GM10248 (cell line): Measurements from ENCODE around the gene CHID1.

ENCODE experiments used
- CTCF ChIA-PET: fragments of 300-600 bp; sonication (Branson Sonifier 250); formaldehyde crosslinking; extraction: SDS; loops from one replicate; lab custom pipeline; 2021; ENCODE audit warnings: antibody characterized with exemption; lab: Yijun Ruan, JAX
- POLR2A ChIA-PET: fragments of 350-650 bp; sonication (Branson Sonifier 250); formaldehyde crosslinking; extraction: SDS; loops from one replicate; lab custom pipeline; 2020; ENCODE audit warnings: antibody characterized with exemption; lab: Yijun Ruan, JAX
- DNase-seq: peaks from one replicate; pipeline ENCODE4 v3.0.0; 2012; ENCODE audit errors: extremely low spot score
- TF ChIP-seq, protein P1 (sequence below): IDR thresholded peaks from 2 replicates; pipeline ENCODE4 v1.5.1; 2012; ENCODE audit warnings: mild to moderate bottlenecking, low read depth; ENCODE audit errors: extremely low read depth, missing control alignments, control extremely low read depth

Gene CHID1

DNA sequence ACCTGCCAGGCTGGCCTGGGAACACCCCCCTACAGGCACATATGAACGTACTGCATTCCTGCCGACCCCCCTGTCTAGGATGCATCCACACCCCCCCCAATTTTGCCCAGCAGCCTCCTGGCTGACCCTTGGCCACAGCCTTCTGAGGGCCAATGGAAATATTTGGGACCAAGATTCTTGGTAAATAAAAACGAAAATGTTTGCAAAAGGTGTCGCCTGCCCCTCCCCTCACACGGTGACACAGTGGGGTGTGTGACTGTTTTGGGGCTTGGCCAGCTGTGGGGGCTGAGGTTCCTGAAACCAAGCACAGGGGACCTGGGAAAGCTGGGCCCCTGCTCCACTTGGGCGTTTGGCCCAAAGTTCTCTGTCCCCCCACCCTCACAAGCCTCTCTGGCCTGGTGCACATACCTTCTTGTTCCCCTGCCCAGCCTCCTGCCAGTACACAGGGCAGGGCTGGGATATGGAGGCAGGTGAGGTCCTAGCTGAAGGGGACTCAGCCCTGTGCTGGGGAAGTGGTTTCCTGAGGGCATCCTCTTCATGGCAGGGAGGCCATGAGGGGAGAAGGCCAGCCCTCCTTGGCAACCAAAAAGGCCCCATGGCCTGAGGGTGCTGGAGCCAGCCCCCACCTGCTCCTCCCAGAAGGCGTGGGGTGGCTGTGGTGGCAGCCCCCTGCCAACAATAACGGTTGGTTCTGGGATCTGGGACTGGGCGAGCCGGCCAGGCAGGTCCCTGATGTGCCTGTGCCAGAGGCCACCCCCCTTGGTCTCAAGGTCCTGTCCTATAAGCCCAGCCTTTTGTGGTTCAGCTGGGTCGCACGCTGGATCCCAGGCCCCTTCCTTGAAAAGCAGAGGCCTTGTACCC is 85.0 kb downstream of the CHID1 start:
- ChIA-PET CTCF (interaction anchor here (1.9 kb wide), 1 partner anchor 16 kb away, joined by 4 read pairs; no protein-coding TSS in a partner anchor), POLR2A (no interaction called here)
- TF ChIP-seq, protein P1, sequence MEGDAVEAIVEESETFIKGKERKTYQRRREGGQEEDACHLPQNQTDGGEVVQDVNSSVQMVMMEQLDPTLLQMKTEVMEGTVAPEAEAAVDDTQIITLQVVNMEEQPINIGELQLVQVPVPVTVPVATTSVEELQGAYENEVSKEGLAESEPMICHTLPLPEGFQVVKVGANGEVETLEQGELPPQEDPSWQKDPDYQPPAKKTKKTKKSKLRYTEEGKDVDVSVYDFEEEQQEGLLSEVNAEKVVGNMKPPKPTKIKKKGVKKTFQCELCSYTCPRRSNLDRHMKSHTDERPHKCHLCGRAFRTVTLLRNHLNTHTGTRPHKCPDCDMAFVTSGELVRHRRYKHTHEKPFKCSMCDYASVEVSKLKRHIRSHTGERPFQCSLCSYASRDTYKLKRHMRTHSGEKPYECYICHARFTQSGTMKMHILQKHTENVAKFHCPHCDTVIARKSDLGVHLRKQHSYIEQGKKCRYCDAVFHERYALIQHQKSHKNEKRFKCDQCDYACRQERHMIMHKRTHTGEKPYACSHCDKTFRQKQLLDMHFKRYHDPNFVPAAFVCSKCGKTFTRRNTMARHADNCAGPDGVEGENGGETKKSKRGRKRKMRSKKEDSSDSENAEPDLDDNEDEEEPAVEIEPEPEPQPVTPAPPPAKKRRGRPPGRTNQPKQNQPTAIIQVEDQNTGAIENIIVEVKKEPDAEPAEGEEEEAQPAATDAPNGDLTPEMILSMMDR = no peak

DNA sequence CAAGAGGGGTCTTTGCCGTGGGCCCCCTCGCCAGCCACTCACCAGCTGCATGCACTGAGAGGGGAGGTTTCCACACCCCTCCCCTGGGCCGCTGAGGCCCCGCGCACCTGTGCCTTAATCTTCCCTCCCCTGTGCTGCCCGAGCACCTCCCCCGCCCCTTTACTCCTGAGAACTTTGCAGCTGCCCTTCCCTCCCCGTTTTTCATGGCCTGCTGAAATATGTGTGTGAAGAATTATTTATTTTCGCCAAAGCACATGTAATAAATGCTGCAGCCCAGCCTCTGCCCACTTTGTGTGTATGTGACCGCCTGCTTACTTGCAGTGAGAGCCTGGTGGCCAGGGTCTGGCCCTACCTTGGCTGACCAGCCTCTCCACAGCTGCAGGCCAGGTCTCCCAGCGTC is 85.7 kb downstream of the CHID1 start:
- CTCF ChIA-PET = interaction anchor here (1.9 kb wide), 1 partner anchor 16 kb away, joined by 4 read pairs; no protein-coding TSS in a partner anchor
- TF ChIP-seq, protein P1 = no peak
- no peak for DNase-seq
- POLR2A ChIA-PET = no interaction called here

More for the DNA sequence above, 85.0 kb downstream of the CHID1 start:
- no peak for DNase-seq

DNA sequence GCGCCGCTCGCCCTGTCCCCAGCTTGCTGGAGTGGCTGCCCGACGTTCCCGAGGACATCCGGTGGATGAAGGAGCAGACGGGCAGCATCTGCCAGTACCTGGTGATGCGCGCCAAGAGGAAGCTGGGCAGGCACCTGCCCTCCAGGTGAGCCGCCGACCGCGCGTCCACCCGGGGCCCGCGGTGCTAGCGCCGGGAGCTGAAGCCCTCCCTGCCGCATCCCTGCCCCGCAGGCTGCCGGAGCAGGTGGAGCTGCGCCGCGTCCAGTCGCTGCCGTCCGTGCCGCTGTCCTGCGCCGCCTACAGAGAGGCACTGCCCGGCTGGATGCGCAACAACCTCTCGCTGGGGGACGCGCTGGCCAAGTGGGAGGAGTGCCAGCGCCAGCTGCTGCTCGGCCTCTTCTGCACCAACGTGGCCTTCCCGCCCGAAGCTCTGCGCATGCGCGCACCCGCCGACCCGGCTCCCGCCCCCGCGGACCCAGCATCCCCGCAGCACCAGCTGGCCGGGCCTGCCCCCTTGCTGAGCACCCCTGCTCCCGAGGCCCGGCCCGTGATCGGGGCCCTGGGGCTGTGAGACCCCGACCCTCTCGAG is 86.2 kb downstream of the CHID1 start:
- no peak for DNase-seq
- ChIA-PET POLR2A (no interaction called here), CTCF (interaction anchor here (1.9 kb wide), 1 partner anchor 17 kb away, joined by 4 read pairs; no protein-coding TSS in a partner anchor)

DNA sequence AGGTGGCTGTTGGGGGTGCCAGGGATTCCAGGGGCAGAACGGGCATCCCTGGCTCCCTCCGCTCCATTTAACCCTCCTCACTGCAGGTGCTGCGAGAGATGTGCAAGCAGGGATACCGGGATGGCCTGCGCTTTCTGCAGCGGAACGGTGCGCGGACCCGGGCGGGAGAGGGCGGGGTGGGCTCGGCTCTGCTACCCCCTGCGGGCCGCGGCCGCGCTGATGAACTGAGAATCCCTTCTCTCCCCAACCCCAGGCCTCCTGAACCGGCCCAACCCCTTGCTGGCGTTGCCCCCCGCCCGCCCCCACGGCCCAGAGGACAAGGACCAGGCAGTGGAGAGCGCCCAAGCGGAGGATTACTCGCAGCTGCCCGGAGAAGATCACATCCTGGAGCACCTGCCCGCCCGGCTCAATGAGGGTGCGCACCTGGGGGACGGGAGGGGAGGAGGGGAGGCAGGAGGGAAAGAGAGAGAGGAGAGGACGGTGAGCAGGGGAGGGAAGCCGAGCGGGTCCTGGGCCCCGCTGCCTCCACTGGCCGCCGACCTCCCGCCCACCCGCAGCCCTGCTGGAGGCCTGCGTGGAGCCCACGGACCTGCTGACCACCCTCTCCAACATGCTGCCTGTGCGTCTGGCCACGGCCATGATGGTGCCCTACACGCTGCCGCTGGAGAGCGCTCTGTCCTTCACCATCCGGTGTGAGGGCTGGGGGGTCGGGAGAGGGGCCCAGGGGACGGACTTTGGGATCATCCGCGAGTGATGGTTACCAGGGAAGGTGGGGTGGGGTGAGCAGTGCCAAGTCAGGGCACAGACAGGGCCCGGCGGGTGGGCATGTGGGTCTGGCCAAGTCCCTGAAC is 86.9 kb downstream of the CHID1 start:
- ChIA-PET POLR2A (no interaction called here), CTCF (interaction anchor here (1.1 to 1.2 kb wide), 2 partner anchors 11 to 25 kb away, joined by 3 read pairs; no protein-coding TSS in a partner anchor)
- TF ChIP-seq, protein P1 = no peak
- DNase-seq = no peak

More for the DNA sequence above, 86.2 kb downstream of the CHID1 start:
- TF ChIP-seq, protein P1 = no peak

DNA sequence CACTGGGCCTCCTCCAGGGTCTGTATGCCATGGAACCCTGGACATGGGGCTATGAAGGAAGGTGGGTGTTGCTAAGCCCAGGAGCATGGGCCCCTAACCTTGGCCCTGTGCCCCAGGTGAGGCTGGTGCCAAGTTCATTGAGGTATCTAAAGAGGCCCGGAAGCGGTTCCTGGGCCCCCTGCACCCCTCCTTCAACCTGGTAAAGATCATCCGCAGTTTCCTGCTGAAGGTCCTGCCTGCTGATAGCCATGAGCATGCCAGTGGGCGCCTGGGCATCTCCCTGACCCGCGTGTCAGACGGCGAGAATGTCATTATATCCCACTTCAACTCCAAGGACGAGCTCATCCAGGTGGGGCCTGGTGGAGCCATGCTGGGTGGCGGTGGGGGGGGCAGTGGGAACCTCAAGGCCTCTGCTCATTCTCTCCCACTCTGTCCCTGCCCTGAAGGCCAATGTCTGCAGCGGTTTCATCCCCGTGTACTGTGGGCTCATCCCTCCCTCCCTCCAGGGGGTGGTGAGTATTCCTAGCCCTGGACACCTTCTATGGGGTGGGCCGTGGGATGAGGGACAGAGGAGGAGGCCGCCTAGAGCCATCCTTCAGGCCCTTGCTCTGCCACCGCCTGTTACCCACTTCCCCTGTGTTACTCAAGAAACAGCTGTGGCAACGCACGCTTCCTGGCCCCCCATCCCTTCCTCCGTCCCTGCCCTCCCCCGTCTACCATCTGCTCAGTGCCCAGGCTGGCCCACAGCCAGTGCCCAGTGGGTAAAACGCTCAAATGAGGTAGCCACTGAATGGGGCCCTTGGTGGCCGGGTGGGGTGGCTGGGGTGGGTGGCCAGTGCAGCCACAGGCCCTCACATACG is 88.9 kb downstream of the CHID1 start:
- no peak for DNase-seq
- POLR2A ChIA-PET = interaction anchor here (0.6 kb wide), 1 partner anchor 26 kb away, joined by 5 read pairs; no protein-coding TSS in a partner anchor
- TF ChIP-seq, protein P1 = no peak
- CTCF ChIA-PET = no interaction called here
